Progenitor cell of endocrine pancreas (in vitro differentiated cells): ENCODE data around the gene MMEL1. TPM values are rescaled to one million over a fixed set of nuclear protein-coding genes. Genes with fewer than 3 reads are reported as not detected.

Experiments used
- DNase-seq: peaks from one replicate; pipeline ENCODE4 v3.0.0; 2021; ENCODE audit warnings: low spot score; ENCODE audit not compliant: unreplicated experiment
- H3K27ac Mint-ChIP-seq: 2 replicates; pipeline ENCODE4 v1.8.0; 2021; ENCODE audit warnings: mild to moderate bottlenecking, moderate library complexity, mixed read lengths
- H3K27me3 Mint-ChIP-seq: 2 replicates; pipeline ENCODE4 v1.8.0; 2021; ENCODE audit warnings: mixed read lengths
- H3K36me3 Mint-ChIP-seq: 2 replicates; pipeline ENCODE4 v1.8.0; 2022; ENCODE audit warnings: mixed read lengths; ENCODE audit not compliant: insufficient read depth
- H3K4me1 Mint-ChIP-seq: 2 replicates; pipeline ENCODE4 v1.8.0; 2021; ENCODE audit warnings: low read depth, mixed read lengths
- H3K4me3 Mint-ChIP-seq: 2 replicates; pipeline ENCODE4 v1.8.0; 2021; ENCODE audit warnings: low read depth, mild to moderate bottlenecking, moderate library complexity, mixed read lengths
- H3K9me3 Mint-ChIP-seq: 2 replicates; pipeline ENCODE4 v1.8.0; 2021; ENCODE audit warnings: low read depth, mixed read lengths
- CTCF ChIP-seq: fragments of 200-600 bp; sonication (generic); IDR thresholded peaks from one replicate; pipeline ENCODE4 v1.5.0; 2021; ENCODE audit warnings: antibody characterized with exemption, mild to moderate bottlenecking; ENCODE audit not compliant: unreplicated experiment
- total RNA-seq: library from RNA; stranded (reverse); gene quantifications from 2 replicates; pipeline ENCODE4 v1.2.1, GENCODE V29; 2021

The MMEL1 gene
- total RNA-seq, 1 donor from 2014 or later, result 0.93 TPM

- Mint-ChIP-seq H3K27ac (no peak overlapping the region), H3K4me3 (no peak overlapping the region), H3K27me3 (peaks cover 22% of the 10 kb centered on the region), H3K4me1 (peaks cover 1% of the 10 kb centered on the region), H3K36me3 (no peaks in the 10 kb centered on the region), H3K9me3 (no peaks in the 10 kb centered on the region)
- no peak for DNase-seq
- no peak for TF ChIP-seq CTCF
Observed at GRCh38 chr1:2604156-2604843, 28.5 kb downstream of the MMEL1 start.

GRCh38 chr1:2603521-2604155 is 29.2 kb downstream of the MMEL1 start:
- DNase-seq, result no peak
- Mint-ChIP-seq H3K36me3 (peaks cover under 1% of the 10 kb centered on the region), H3K27ac (no peak overlapping the region), H3K9me3 (peaks cover 2% of the 10 kb centered on the region), H3K27me3 (peaks cover 23% of the 10 kb centered on the region), H3K4me1 (peaks cover 1% of the 10 kb centered on the region), H3K4me3 (no peak overlapping the region)
- no peak for TF ChIP-seq CTCF

GRCh38 chr1:2602866-2603520 is 29.8 kb downstream of the MMEL1 start:
- Mint-ChIP-seq H3K27ac (peak overlapping the region; percentile 89), H3K4me3 (no peak overlapping the region), H3K4me1 (peaks cover 1% of the 10 kb centered on the region), H3K9me3 (peaks cover 5% of the 10 kb centered on the region), H3K36me3 (peaks cover 2% of the 10 kb centered on the region), H3K27me3 (peaks cover 26% of the 10 kb centered on the region)
- no peak for TF ChIP-seq CTCF
- DNase-seq, result no peak

GRCh38 chr1:2602311-2602835 is 30.4 kb downstream of the MMEL1 start:
- DNase-seq, result no peak
- H3K27me3 Mint-ChIP-seq, result peaks cover 27% of the 10 kb centered on the region
- H3K4me3 Mint-ChIP-seq, result no peak overlapping the region
- peak overlapping the region; percentile 89 for H3K27ac Mint-ChIP-seq
- H3K4me1 Mint-ChIP-seq, result peaks cover 1% of the 10 kb centered on the region
- H3K36me3 Mint-ChIP-seq, result peaks cover 2% of the 10 kb centered on the region
- TF ChIP-seq CTCF, result no peak
- peaks cover 5% of the 10 kb centered on the region for H3K9me3 Mint-ChIP-seq

- peaks cover 2% of the 10 kb centered on the region for H3K36me3 Mint-ChIP-seq
- no peak for DNase-seq
- H3K4me1 Mint-ChIP-seq, result peaks cover 1% of the 10 kb centered on the region
- H3K9me3 Mint-ChIP-seq, result peaks cover 5% of the 10 kb centered on the region
- TF ChIP-seq CTCF, result no peak
- no peak overlapping the region for H3K27ac Mint-ChIP-seq
- H3K4me3 Mint-ChIP-seq, result no peak overlapping the region
- H3K27me3 Mint-ChIP-seq, result peaks cover 30% of the 10 kb centered on the region
Observed at GRCh38 chr1:2601721-2602303, 31.0 kb downstream of the MMEL1 start.
